Activated T-helper 2 cell treated with anti-CD3 and anti-CD28 coated beads, Interferon-gamma antibody, Interleukin-2, Interleukin-4, amounts not matched to agents 10 μg/mL and 5 μg/mL and 100 μg/mL, durations not matched to agents 14 hours and 24 hours and 36 hours (primary cell): ENCODE measurements around the gene SHMT2. TPM values are rescaled to one million over a fixed set of nuclear protein-coding genes. Genes with fewer than 3 reads are reported as not detected.

Experiments
- DNase-seq: peaks from one replicate; pipeline ENCODE4 v3.0.0; 2021; ENCODE audit warnings: low spot score
- H3K27ac Mint-ChIP-seq: one replicate; pipeline ENCODE4 v1.8.0; 2021; ENCODE audit warnings: mixed read lengths
- H3K27me3 Mint-ChIP-seq: one replicate; pipeline ENCODE4 v1.8.0; 2021; ENCODE audit warnings: low read depth, mixed read lengths
- H3K36me3 Mint-ChIP-seq: one replicate; pipeline ENCODE4 v1.8.0; 2021; ENCODE audit warnings: low read depth, mixed read lengths
- H3K4me1 Mint-ChIP-seq: one replicate; pipeline ENCODE4 v1.8.0; 2021; ENCODE audit warnings: low read depth, mixed read lengths
- H3K4me3 Mint-ChIP-seq: one replicate; pipeline ENCODE4 v1.8.0; 2021; ENCODE audit warnings: low read depth, mild to moderate bottlenecking, moderate library complexity, mixed read lengths
- H3K9me3 Mint-ChIP-seq: one replicate; pipeline ENCODE4 v1.8.0; 2021; ENCODE audit warnings: mixed read lengths
- intact Hi-C: fragments of 100-400 bp; cut with micrococcal nuclease; formaldehyde crosslinking; loops from one replicate; pipeline ENCODE4 v1.15.1; 2023
- total RNA-seq: library from RNA; stranded (reverse); gene quantifications from 2 replicates; pipeline ENCODE4 v1.2.3, GENCODE V29; 2022

The SHMT2 gene
- total RNA-seq, 1 donor from 2014 or later, result 295 TPM

DNA sequence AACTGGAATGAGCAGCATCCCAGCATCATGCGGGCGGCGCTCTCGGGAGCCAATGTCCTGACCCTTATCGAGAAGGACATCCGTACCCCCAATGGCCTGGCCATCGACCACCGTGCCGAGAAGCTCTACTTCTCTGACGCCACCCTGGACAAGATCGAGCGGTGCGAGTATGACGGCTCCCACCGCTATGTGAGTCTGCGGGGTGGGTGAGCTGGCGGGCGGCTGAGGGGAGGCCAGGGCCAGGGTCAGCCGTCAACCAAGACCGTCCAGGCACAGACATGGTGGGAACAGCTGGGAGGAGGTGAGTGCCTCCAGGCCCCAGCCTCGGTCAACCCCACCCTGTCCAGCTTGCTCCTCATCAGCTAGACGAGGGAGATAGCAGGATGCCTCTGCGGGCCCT is 38.7 kb upstream of the SHMT2 start:
- Mint-ChIP-seq H3K4me1 (no peaks in the 10 kb centered on the region), H3K27ac (no peak overlapping the region), H3K36me3 (no peaks in the 10 kb centered on the region), H3K27me3 (no peaks in the 10 kb centered on the region), H3K4me3 (no peak overlapping the region), H3K9me3 (no peaks in the 10 kb centered on the region)
- intact Hi-C loops, result no loop called here
- DNase-seq, result no peak

GRCh38 chr12:57191410-57191809 is 38.1 kb upstream of the SHMT2 start:
- H3K9me3 Mint-ChIP-seq, result no peaks in the 10 kb centered on the region
- no peak overlapping the region for H3K4me3 Mint-ChIP-seq
- intact Hi-C loops, result no loop called here
- no peak overlapping the region for H3K27ac Mint-ChIP-seq
- no peaks in the 10 kb centered on the region for H3K27me3 Mint-ChIP-seq
- H3K36me3 Mint-ChIP-seq, result no peaks in the 10 kb centered on the region
- DNase-seq, result no peak
- H3K4me1 Mint-ChIP-seq, result no peaks in the 10 kb centered on the region

DNA sequence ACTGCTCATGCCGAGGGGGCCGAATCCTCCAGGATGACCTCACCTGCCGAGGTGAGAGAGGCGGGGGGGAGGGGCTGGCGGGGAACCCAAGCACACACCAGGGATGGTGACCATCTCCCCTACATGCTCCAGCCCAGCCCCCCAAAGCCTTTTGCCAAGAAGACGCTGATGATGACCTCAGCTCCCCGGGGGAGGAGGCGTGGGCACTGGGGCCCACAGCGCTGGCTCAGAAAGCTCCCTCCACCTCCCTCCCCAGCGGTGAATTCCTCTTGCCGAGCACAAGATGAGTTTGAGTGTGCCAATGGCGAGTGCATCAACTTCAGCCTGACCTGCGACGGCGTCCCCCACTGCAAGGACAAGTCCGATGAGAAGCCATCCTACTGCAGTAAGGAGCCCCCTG is 36.6 kb upstream of the SHMT2 start:
- no peaks in the 10 kb centered on the region for H3K9me3 Mint-ChIP-seq
- intact Hi-C loops, result no loop called here
- DNase-seq, result no peak
- H3K4me1 Mint-ChIP-seq, result no peaks in the 10 kb centered on the region
- H3K27me3 Mint-ChIP-seq, result no peaks in the 10 kb centered on the region
- H3K36me3 Mint-ChIP-seq, result no peaks in the 10 kb centered on the region
- H3K4me3 Mint-ChIP-seq, result no peak overlapping the region
- H3K27ac Mint-ChIP-seq, result no peak overlapping the region

GRCh38 chr12:57193706-57194245 is 35.7 kb upstream of the SHMT2 start:
- no peaks in the 10 kb centered on the region for H3K27me3 Mint-ChIP-seq
- DNase-seq, result no peak
- no peak overlapping the region for H3K4me3 Mint-ChIP-seq

DNA sequence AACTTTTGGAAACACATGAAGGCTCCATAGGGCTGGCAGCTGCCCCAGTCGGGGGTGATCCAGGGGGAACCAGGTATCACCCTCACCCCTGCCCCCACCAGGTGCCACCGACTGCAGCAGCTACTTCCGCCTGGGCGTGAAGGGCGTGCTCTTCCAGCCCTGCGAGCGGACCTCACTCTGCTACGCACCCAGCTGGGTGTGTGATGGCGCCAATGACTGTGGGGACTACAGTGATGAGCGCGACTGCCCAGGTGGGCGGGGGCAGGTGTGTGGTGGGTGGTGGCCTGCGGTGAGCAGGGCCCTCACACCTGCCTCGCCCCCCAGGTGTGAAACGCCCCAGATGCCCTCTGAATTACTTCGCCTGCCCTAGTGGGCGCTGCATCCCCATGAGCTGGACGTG is 35.3 kb upstream of the SHMT2 start:
- Mint-ChIP-seq H3K27me3 (no peaks in the 10 kb centered on the region), H3K9me3 (no peaks in the 10 kb centered on the region), H3K36me3 (no peaks in the 10 kb centered on the region), H3K27ac (no peak overlapping the region), H3K4me3 (no peak overlapping the region), H3K4me1 (no peaks in the 10 kb centered on the region)
- DNase-seq, result no peak
- intact Hi-C loops, result no loop called here

More at GRCh38 chr12:57193706-57194245, 35.7 kb upstream of the SHMT2 start:
- no peaks in the 10 kb centered on the region for H3K4me1 Mint-ChIP-seq
- intact Hi-C loops, result no loop called here
- H3K36me3 Mint-ChIP-seq, result no peaks in the 10 kb centered on the region
- no peaks in the 10 kb centered on the region for H3K9me3 Mint-ChIP-seq
- H3K27ac Mint-ChIP-seq, result no peak overlapping the region

DNA sequence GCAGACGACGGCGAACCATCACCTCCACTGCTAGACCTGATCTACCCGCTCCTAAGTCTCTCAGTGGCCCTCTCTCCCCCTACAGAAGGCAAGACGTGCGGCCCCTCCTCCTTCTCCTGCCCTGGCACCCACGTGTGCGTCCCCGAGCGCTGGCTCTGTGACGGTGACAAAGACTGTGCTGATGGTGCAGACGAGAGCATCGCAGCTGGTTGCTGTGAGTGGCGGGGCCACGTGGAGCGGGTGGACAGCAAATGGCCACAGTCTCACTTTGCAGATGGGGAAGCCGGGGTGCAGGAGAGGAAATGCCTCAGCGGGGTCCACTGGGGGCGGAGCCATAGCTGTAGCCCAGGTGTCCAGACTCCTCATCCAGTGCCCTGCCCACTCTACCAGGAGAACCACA is 34.3 kb upstream of the SHMT2 start:
- Mint-ChIP-seq H3K27me3 (no peaks in the 10 kb centered on the region), H3K9me3 (no peaks in the 10 kb centered on the region), H3K36me3 (no peaks in the 10 kb centered on the region), H3K4me1 (no peaks in the 10 kb centered on the region), H3K4me3 (no peak overlapping the region), H3K27ac (no peak overlapping the region)
- intact Hi-C loops, result no loop called here
- DNase-seq, result no peak

GRCh38 chr12:57195611-57196371 is 33.7 kb upstream of the SHMT2 start:
- no peak overlapping the region for H3K27ac Mint-ChIP-seq
- H3K4me1 Mint-ChIP-seq, result no peaks in the 10 kb centered on the region
- H3K36me3 Mint-ChIP-seq, result no peaks in the 10 kb centered on the region
- H3K27me3 Mint-ChIP-seq, result no peaks in the 10 kb centered on the region
- no peak for DNase-seq
- intact Hi-C loops, result no loop called here
- H3K4me3 Mint-ChIP-seq, result no peak overlapping the region
- no peaks in the 10 kb centered on the region for H3K9me3 Mint-ChIP-seq

GRCh38 chr12:57196439-57196838 is 33.1 kb upstream of the SHMT2 start:
- H3K27me3 Mint-ChIP-seq, result no peaks in the 10 kb centered on the region
- no peak overlapping the region for H3K4me3 Mint-ChIP-seq
- H3K36me3 Mint-ChIP-seq, result no peaks in the 10 kb centered on the region
- no peak overlapping the region for H3K27ac Mint-ChIP-seq
- no peak for DNase-seq
- H3K9me3 Mint-ChIP-seq, result no peaks in the 10 kb centered on the region
- no peaks in the 10 kb centered on the region for H3K4me1 Mint-ChIP-seq
- intact Hi-C loops, result no loop called here

DNA sequence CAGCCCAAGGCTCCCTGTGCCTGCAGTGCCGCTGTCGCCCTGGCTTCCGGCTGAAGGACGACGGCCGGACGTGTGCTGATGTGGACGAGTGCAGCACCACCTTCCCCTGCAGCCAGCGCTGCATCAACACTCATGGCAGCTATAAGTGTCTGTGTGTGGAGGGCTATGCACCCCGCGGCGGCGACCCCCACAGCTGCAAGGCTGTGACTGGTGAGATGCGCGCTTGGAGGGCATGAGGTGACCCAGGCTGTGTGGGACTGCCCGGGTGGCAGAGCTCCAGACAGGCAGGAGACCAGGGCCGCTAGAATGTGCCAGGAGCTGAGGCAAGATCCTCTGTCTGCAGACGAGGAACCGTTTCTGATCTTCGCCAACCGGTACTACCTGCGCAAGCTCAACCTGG is 32.6 kb upstream of the SHMT2 start:
- Mint-ChIP-seq H3K27me3 (no peaks in the 10 kb centered on the region), H3K4me1 (no peaks in the 10 kb centered on the region)
- no peak for DNase-seq

DNA sequence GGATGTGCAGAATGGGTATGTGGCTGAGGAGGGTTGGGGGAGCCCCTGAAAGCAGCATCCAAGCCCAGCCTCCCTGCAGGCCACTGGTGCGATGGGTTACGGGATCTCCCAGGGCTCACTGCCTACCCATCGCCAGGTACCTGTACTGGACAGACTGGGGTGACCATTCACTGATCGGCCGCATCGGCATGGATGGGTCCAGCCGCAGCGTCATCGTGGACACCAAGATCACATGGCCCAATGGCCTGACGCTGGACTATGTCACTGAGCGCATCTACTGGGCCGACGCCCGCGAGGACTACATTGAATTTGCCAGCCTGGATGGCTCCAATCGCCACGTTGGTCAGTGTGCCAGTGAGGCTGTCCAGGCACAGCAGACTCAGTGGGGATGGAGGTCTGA is 31.2 kb upstream of the SHMT2 start:
- Mint-ChIP-seq H3K27me3 (no peaks in the 10 kb centered on the region), H3K36me3 (no peaks in the 10 kb centered on the region), H3K4me3 (no peak overlapping the region), H3K9me3 (no peaks in the 10 kb centered on the region), H3K27ac (no peak overlapping the region), H3K4me1 (no peaks in the 10 kb centered on the region)
- intact Hi-C loops, result no loop called here
- DNase-seq, result no peak

More for the DNA sequence above, 32.6 kb upstream of the SHMT2 start:
- no peaks in the 10 kb centered on the region for H3K9me3 Mint-ChIP-seq
- no peaks in the 10 kb centered on the region for H3K36me3 Mint-ChIP-seq
- H3K27ac Mint-ChIP-seq, result no peak overlapping the region
- H3K4me3 Mint-ChIP-seq, result no peak overlapping the region
- intact Hi-C loops, result no loop called here

- H3K36me3 Mint-ChIP-seq, result no peaks in the 10 kb centered on the region
- no peak for DNase-seq
- H3K4me1 Mint-ChIP-seq, result no peaks in the 10 kb centered on the region
- H3K27me3 Mint-ChIP-seq, result no peaks in the 10 kb centered on the region
- intact Hi-C loops, result no loop called here
- no peak overlapping the region for H3K27ac Mint-ChIP-seq
- no peaks in the 10 kb centered on the region for H3K9me3 Mint-ChIP-seq
- H3K4me3 Mint-ChIP-seq, result no peak overlapping the region
Measured at GRCh38 chr12:57199191-57199590, 30.3 kb upstream of the SHMT2 start.

- intact Hi-C loops, result no loop called here
- H3K4me1 Mint-ChIP-seq, result no peaks in the 10 kb centered on the region
- no peaks in the 10 kb centered on the region for H3K27me3 Mint-ChIP-seq
- H3K36me3 Mint-ChIP-seq, result no peaks in the 10 kb centered on the region
- H3K4me3 Mint-ChIP-seq, result no peak overlapping the region
- no peak overlapping the region for H3K27ac Mint-ChIP-seq
- no peaks in the 10 kb centered on the region for H3K9me3 Mint-ChIP-seq
- no peak for DNase-seq
Measured at GRCh38 chr12:57200497-57200896, 29.0 kb upstream of the SHMT2 start.

- Mint-ChIP-seq H3K36me3 (no peaks in the 10 kb centered on the region), H3K4me1 (no peaks in the 10 kb centered on the region), H3K9me3 (no peaks in the 10 kb centered on the region), H3K27me3 (no peaks in the 10 kb centered on the region), H3K4me3 (no peak overlapping the region), H3K27ac (no peak overlapping the region)
- intact Hi-C loops, result no loop called here
- no peak for DNase-seq
Measured at GRCh38 chr12:57201219-57201618, 28.3 kb upstream of the SHMT2 start.
